K562 (cell line): ENCODE data around the gene GGNBP2.

ENCODE experiments used
- BHLHE40 ChIP-seq: IDR thresholded peaks from 2 replicates; pipeline ENCODE4 v1.6.1; 2011; ENCODE audit warnings: low read length, improper control_type of control experiment
- CEBPG ChIP-seq, 3 experiments: fragments of 200-800 bp in 1 of 3; sonication (Bioruptor generic) in 1 of 3; sonication (generic) in 1 of 3; formaldehyde crosslinking in 1 of 3; IDR thresholded peaks in 2 of 3; conservative IDR thresholded peaks in 1 of 3; 2 replicates each; pipeline versions ENCODE4 v1.6.1 to v1.8.0; 2016 to 2022; ENCODE audit warnings: missing compliant biosample characterization in 2 of 3, missing genetic modification characterization in 2 of 3, mild to moderate bottlenecking in 1 of 3, missing genetic modification reagents in 1 of 3
- FOS ChIP-seq: IDR thresholded peaks from 3 replicates; pipeline ENCODE4 v1.6.1; 2011; ENCODE audit not compliant: insufficient read length; ENCODE audit errors: extremely low read depth
- GABPA ChIP-seq: fragments of 200-800 bp; sonication (Bioruptor generic); conservative IDR thresholded peaks from 2 replicates; pipeline ENCODE4 v1.6.1; 2016; ENCODE audit warnings: low read depth, missing genetic modification characterization, missing compliant biosample characterization
- NFYB ChIP-seq: IDR thresholded peaks from 2 replicates; pipeline ENCODE4 v1.6.1; 2011; ENCODE audit warnings: mild to moderate bottlenecking, moderate library complexity; ENCODE audit not compliant: insufficient read length; ENCODE audit errors: extremely low read depth
- RCOR1 ChIP-seq, 2 experiments: IDR thresholded peaks; 2 replicates each; pipeline ENCODE4 v1.6.1; 2012; ENCODE audit warnings: low read depth in 2 of 2, low read length in 2 of 2, borderline replicate concordance in 1 of 2, improper control_type of control experiment in 1 of 2
- SRF ChIP-seq, 2 experiments: fragments of 250-450, 450-650 bp in 1 of 2; sonication (Bioruptor Pico) in 1 of 2; sonication (generic) in 1 of 2; formaldehyde crosslinking; IDR thresholded peaks; 2 replicates each; pipeline versions ENCODE4 v1.5.0 to v1.5.1; 2020 to 2022; ENCODE audit warnings: mild to moderate bottlenecking in 1 of 2, missing genetic modification reagents in 1 of 2
- TCF7 ChIP-seq: sonication (generic); IDR thresholded peaks from 2 replicates; pipeline ENCODE4 v1.6.1; 2016; ENCODE audit warnings: antibody characterized with exemption, borderline replicate concordance
- TEAD2 ChIP-seq: fragments of 450-650 bp; IDR thresholded peaks from 2 replicates; pipeline ENCODE4 v1.6.1; 2016; ENCODE audit warnings: missing genetic modification characterization, control low read depth, missing compliant biosample characterization
- ZBTB17 ChIP-seq: fragments of 450-650 bp; formaldehyde crosslinking; IDR thresholded peaks from 2 replicates; pipeline ENCODE4 v1.4.0; 2020; ENCODE audit warnings: mild to moderate bottlenecking
- ZBTB43 ChIP-seq: sonication (generic); formaldehyde crosslinking; IDR thresholded peaks from 2 replicates; pipeline ENCODE4 v1.8.0; 2023; ENCODE audit warnings: mild to moderate bottlenecking, missing genetic modification reagents
- ZNF274 ChIP-seq: IDR thresholded peaks from 2 replicates; pipeline ENCODE4 v1.6.1; 2011; ENCODE audit warnings: low read depth, mild to moderate bottlenecking, low read length, moderate library complexity, borderline replicate concordance
- ZNF449 ChIP-seq: fragments of 250-450 bp; sonication (Bioruptor Pico); IDR thresholded peaks from 2 replicates; pipeline ENCODE4 v1.8.0; 2022; ENCODE audit warnings: moderate library complexity, mild to moderate bottlenecking, inconsistent platforms
- ZSCAN32 ChIP-seq: fragments of 450-650 bp; formaldehyde crosslinking; IDR thresholded peaks from 2 replicates; pipeline ENCODE4 v1.4.0; 2020; ENCODE audit warnings: mild to moderate bottlenecking, moderate library complexity

DNA sequence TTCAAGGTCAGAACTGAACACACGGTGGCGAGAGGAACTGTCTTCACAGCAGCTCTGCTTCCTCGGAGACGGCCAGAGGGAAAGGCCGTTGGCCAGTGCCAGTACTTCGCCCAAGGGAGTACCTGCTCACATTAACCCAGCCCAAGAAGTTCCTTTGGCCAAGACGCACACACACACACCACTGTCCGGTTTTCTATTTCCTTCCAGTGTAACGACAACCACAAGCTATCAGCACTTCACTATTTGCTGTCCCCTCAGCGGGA lies 744 bp upstream of the GGNBP2 start:
- no peak for TF ChIP-seq TCF7
- TF ChIP-seq ZBTB17 (CRISPR knock-in tag): no peak
- no peak for TF ChIP-seq FOS
- no peak for TF ChIP-seq RCOR1 (IDR thresholded peaks at IDR 0.05; ENCODE audit: borderline replicate concordance in 1 of 2, low read depth in 2 of 2, low read length in 2 of 2)
- TF ChIP-seq CEBPG (CRISPR knock-in tag; IDR thresholded peaks at IDR 0.05): no peak
- no peak for TF ChIP-seq CEBPG (tag; conservative IDR thresholded peaks at IDR 0.05 in 1 of 2, IDR thresholded peaks at IDR 0.05 in 1 of 2)
- TF ChIP-seq TEAD2 (tag): no peak
- TF ChIP-seq ZNF274: no peak
- no peak; the same call in 1 of the 2 replicates for TF ChIP-seq GABPA (tag)
- no peak for TF ChIP-seq BHLHE40
- no peak for TF ChIP-seq SRF (CRISPR knock-in tag; IDR thresholded peaks at IDR 0.05)
- TF ChIP-seq ZNF449: no peak
- no peak for TF ChIP-seq ZSCAN32 (CRISPR knock-in tag)
- TF ChIP-seq ZBTB43 (CRISPR knock-in tag): no peak
- TF ChIP-seq NFYB: no peak
